HepG2 (cell line): ENCODE results near the gene AJUBA. TPM values are rescaled to one million over a fixed set of nuclear protein-coding genes. Genes with fewer than 3 reads are reported as not detected.
A peak's percentile ranks its signal among the peaks of the same experiment; 100 is the strongest.

Source experiments
- AGO1 ChIP-seq: fragments of 200-400 bp; formaldehyde crosslinking; IDR thresholded peaks from 2 replicates; pipeline ENCODE4 v1.6.1; 2017; ENCODE audit warnings: mild to moderate bottlenecking, low read depth, low read length, moderate library complexity; ENCODE audit not compliant: poor library complexity, severe bottlenecking
- ATM ChIP-seq: fragments of 450-650 bp; IDR thresholded peaks from 2 replicates; pipeline ENCODE4 v1.7.1; 2017; ENCODE audit warnings: mild to moderate bottlenecking, borderline replicate concordance
- CCDC6 ChIP-seq: sonication (generic); formaldehyde crosslinking; IDR thresholded peaks from 2 replicates; pipeline ENCODE4 v1.8.1; 2022; ENCODE audit warnings: mild to moderate bottlenecking, missing genetic modification reagents, moderate library complexity
- MAFK ChIP-seq, 2 experiments: IDR thresholded peaks in 1 of 2; conservative IDR thresholded peaks in 1 of 2; 2 replicates each; pipeline ENCODE4 v1.6.1; 2011; ENCODE audit warnings: improper control_type of control experiment in 2 of 2, low read length in 2 of 2
- NFATC3 ChIP-seq: sonication (generic); formaldehyde crosslinking; IDR thresholded peaks from 2 replicates; pipeline ENCODE4 v1.5.1; 2020; ENCODE audit warnings: mild to moderate bottlenecking, missing genetic modification reagents
- SKI ChIP-seq: fragments of 450-650 bp; IDR thresholded peaks from one replicate; pipeline ENCODE4 v1.6.1; 2018; ENCODE audit warnings: mild to moderate bottlenecking; ENCODE audit not compliant: partially characterized antibody
- ZNF441 ChIP-seq: sonication (generic); formaldehyde crosslinking; IDR thresholded peaks from 2 replicates; pipeline ENCODE4 v1.7.0; 2021; ENCODE audit warnings: missing genetic modification reagents, borderline replicate concordance
- ZNF629 ChIP-seq: sonication (generic); formaldehyde crosslinking; conservative IDR thresholded peaks from 2 replicates; pipeline ENCODE4 v1.5.0; 2020; ENCODE audit warnings: missing genetic modification reagents
- ZNF781 ChIP-seq: sonication (generic); formaldehyde crosslinking; IDR thresholded peaks from 2 replicates; pipeline ENCODE4 v1.5.1; 2020; ENCODE audit warnings: borderline replicate concordance, mild to moderate bottlenecking, missing genetic modification reagents; ENCODE audit errors: not compliant biosample characterization
- ZNF790 ChIP-seq: sonication (generic); formaldehyde crosslinking; IDR thresholded peaks from 2 replicates; pipeline ENCODE4 v1.8.0; 2022; ENCODE audit warnings: missing genetic modification reagents, mild to moderate bottlenecking, borderline replicate concordance
- ZSCAN25 ChIP-seq: sonication (generic); formaldehyde crosslinking; IDR thresholded peaks from 2 replicates; pipeline ENCODE4 v1.8.0; 2022; ENCODE audit warnings: mild to moderate bottlenecking, missing genetic modification reagents
- polyA plus RNA-seq, 8 experiments: library from polyadenylated mRNA; depleted of rRNA in 3 of 8; stranded (reverse) in 7 of 8; unstranded in 1 of 8; fragments of >200 nt; fragmentation: Illumina TruSeq in 4 of 8; extraction: Trizol in 4 of 8; gene quantifications; 2 replicates each; pipeline versions ENCODE4 v1.2.1 to v1.2.3, GENCODE V29; 2011 to 2016; ENCODE audit warnings: low read depth in 4 of 8, missing spikeins in 1 of 8, mixed read lengths in 1 of 8; ENCODE audit not compliant: insufficient read depth in 1 of 8
- total RNA-seq, 5 experiments: library from RNA; depleted of rRNA; stranded (reverse); fragments of >200 nt; fragmentation: Illumina TruSeq; extraction: Trizol; gene quantifications; 2 replicates each; pipeline ENCODE4 v1.2.3, GENCODE V29; 2016; ENCODE audit warnings: low read depth in 1 of 5
- TF ChIP-seq, protein P1 (sequence below), 2 experiments: sonication (generic) in 1 of 2; formaldehyde crosslinking in 1 of 2; IDR thresholded peaks; 2 replicates each; pipeline versions ENCODE4 v1.5.1 to v1.6.1; 2011 to 2020; ENCODE audit warnings: borderline replicate concordance in 1 of 2, low read depth in 1 of 2, low read length in 1 of 2, mild to moderate bottlenecking in 1 of 2, missing genetic modification reagents in 1 of 2, moderate library complexity in 1 of 2
- TF ChIP-seq, protein P2 (sequence below): sonication (generic); formaldehyde crosslinking; IDR thresholded peaks from 2 replicates; pipeline ENCODE4 v1.8.0; 2022; ENCODE audit warnings: missing genetic modification reagents, mild to moderate bottlenecking, borderline replicate concordance
- TF ChIP-seq, protein P3 (sequence below): sonication (generic); formaldehyde crosslinking; IDR thresholded peaks from 2 replicates; pipeline ENCODE4 v1.9.0; 2022; ENCODE audit warnings: low read depth, missing genetic modification reagents
- TF ChIP-seq, protein P4 (sequence below): sonication (generic); formaldehyde crosslinking; IDR thresholded peaks from 2 replicates; pipeline ENCODE4 v1.5.0; 2020; ENCODE audit warnings: missing genetic modification reagents, mild to moderate bottlenecking, borderline replicate concordance
- TF ChIP-seq, protein P5 (sequence below): sonication (generic); formaldehyde crosslinking; IDR thresholded peaks from 2 replicates; pipeline ENCODE4 v1.9.0; 2021; ENCODE audit warnings: missing genetic modification reagents, borderline replicate concordance
- TF ChIP-seq, protein P6 (sequence below): sonication (generic); formaldehyde crosslinking; IDR thresholded peaks from 2 replicates; pipeline ENCODE4 v1.5.1; 2020; ENCODE audit warnings: missing genetic modification reagents, mild to moderate bottlenecking, borderline replicate concordance
- TF ChIP-seq, protein P7 (sequence below): sonication (generic); IDR thresholded peaks from 2 replicates; pipeline ENCODE4 v1.6.1; 2016; ENCODE audit warnings: low read depth, borderline replicate concordance

The AJUBA gene
- total and polyA plus RNA-seq, 2 of the 13 experiments (the other 11 are each of a cell fraction or from before 2014, with no cell fraction given) = 157 to 241 TPM

DNA sequence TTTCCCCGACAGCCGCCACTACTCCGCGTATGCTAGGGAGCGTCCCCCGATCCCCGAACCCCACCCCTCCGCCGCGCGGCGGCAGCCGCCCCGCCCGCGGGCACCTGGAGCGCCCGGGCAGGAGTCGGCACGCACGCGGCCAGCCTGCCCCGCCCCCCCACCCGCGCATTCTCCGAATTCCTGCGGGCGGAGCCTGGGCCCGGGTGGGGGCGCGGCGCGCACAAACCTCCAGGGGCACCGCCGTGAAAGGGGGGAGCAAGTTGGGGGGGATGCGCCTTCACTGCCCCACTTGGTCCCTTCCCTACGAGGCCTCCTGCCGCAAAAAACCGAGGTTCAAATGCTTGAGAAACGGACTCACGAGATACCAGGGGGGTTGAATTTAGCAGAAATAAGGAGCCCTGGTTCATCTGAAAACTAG is 1.7 kb downstream of the AJUBA start (continued):
- TF ChIP-seq, protein P1, sequence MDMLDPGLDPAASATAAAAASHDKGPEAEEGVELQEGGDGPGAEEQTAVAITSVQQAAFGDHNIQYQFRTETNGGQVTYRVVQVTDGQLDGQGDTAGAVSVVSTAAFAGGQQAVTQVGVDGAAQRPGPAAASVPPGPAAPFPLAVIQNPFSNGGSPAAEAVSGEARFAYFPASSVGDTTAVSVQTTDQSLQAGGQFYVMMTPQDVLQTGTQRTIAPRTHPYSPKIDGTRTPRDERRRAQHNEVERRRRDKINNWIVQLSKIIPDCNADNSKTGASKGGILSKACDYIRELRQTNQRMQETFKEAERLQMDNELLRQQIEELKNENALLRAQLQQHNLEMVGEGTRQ (IDR thresholded peaks at IDR 0.05; ENCODE audit: low read depth, low read length) = 0 out of 2 replicates have a peak, but pooled peaks have one; percentile 2
- TF ChIP-seq, protein P1 (CRISPR knock-in tag; IDR thresholded peaks at IDR 0.05; ENCODE audit: borderline replicate concordance) = no peak
- TF ChIP-seq CCDC6 (CRISPR knock-in tag) = no peak
- no peak for TF ChIP-seq ZNF790 (CRISPR knock-in tag)
- peak; percentile 11; the same call in 1 of the 2 replicates for TF ChIP-seq ZSCAN25 (CRISPR knock-in tag)
- TF ChIP-seq, protein P2, sequence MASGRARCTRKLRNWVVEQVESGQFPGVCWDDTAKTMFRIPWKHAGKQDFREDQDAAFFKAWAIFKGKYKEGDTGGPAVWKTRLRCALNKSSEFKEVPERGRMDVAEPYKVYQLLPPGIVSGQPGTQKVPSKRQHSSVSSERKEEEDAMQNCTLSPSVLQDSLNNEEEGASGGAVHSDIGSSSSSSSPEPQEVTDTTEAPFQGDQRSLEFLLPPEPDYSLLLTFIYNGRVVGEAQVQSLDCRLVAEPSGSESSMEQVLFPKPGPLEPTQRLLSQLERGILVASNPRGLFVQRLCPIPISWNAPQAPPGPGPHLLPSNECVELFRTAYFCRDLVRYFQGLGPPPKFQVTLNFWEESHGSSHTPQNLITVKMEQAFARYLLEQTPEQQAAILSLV = 0 out of 2 replicates have a peak, but pooled peaks have one; percentile 89
- TF ChIP-seq, protein P3, sequence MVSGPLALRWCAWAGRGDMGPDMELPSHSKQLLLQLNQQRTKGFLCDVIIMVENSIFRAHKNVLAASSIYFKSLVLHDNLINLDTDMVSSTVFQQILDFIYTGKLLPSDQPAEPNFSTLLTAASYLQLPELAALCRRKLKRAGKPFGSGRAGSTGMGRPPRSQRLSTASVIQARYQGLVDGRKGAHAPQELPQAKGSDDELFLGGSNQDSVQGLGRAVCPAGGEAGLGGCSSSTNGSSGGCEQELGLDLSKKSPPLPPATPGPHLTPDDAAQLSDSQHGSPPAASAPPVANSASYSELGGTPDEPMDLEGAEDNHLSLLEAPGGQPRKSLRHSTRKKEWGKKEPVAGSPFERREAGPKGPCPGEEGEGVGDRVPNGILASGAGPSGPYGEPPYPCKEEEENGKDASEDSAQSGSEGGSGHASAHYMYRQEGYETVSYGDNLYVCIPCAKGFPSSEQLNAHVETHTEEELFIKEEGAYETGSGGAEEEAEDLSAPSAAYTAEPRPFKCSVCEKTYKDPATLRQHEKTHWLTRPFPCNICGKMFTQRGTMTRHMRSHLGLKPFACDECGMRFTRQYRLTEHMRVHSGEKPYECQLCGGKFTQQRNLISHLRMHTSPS (CRISPR knock-in tag) = no peak; the same call in 1 of the 2 replicates
- TF ChIP-seq ATM = no peak
- peak; percentile 31 for TF ChIP-seq SKI
- TF ChIP-seq, protein P4, sequence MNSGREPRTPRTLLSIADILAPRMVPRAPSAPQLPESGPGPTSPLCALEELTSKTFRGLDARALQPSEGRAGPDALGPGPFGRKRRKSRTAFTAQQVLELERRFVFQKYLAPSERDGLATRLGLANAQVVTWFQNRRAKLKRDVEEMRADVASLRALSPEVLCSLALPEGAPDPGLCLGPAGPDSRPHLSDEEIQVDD (CRISPR knock-in tag) = no peak; the same call in 1 of the 2 replicates
- TF ChIP-seq, protein P5, sequence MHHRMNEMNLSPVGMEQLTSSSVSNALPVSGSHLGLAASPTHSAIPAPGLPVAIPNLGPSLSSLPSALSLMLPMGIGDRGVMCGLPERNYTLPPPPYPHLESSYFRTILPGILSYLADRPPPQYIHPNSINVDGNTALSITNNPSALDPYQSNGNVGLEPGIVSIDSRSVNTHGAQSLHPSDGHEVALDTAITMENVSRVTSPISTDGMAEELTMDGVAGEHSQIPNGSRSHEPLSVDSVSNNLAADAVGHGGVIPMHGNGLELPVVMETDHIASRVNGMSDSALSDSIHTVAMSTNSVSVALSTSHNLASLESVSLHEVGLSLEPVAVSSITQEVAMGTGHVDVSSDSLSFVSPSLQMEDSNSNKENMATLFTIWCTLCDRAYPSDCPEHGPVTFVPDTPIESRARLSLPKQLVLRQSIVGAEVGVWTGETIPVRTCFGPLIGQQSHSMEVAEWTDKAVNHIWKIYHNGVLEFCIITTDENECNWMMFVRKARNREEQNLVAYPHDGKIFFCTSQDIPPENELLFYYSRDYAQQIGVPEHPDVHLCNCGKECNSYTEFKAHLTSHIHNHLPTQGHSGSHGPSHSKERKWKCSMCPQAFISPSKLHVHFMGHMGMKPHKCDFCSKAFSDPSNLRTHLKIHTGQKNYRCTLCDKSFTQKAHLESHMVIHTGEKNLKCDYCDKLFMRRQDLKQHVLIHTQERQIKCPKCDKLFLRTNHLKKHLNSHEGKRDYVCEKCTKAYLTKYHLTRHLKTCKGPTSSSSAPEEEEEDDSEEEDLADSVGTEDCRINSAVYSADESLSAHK (CRISPR knock-in tag) = no peak; the same call in 1 of the 2 replicates
- no peak for TF ChIP-seq ZNF441
- no peak for TF ChIP-seq AGO1
- no peak for TF ChIP-seq MAFK (conservative IDR thresholded peaks at IDR 0.05 in 1 of 2, IDR thresholded peaks at IDR 0.05 in 1 of 2; ENCODE audit: low read length in 2 of 2)
- TF ChIP-seq, protein P6, sequence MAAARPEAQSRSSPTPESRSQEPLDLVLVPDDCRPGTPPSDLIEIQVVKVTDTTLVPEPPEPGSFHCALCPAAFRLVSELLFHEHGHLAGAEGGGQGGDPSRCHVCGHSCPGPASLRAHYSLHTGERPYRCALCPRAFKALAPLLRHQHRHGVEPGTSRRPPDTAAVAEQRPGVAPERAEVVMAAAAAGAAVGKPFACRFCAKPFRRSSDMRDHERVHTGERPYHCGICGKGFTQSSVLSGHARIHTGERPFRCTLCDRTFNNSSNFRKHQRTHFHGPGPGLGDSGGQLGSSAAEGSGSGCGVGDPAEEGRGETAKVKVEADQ (CRISPR knock-in tag) = no peak; the same call in 1 of the 2 replicates
- TF ChIP-seq NFATC3 (CRISPR knock-in tag) = no peak
- TF ChIP-seq, protein P7, sequence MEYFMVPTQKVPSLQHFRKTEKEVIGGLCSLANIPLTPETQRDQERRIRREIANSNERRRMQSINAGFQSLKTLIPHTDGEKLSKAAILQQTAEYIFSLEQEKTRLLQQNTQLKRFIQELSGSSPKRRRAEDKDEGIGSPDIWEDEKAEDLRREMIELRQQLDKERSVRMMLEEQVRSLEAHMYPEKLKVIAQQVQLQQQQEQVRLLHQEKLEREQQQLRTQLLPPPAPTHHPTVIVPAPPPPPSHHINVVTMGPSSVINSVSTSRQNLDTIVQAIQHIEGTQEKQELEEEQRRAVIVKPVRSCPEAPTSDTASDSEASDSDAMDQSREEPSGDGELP = peak; percentile 57; the same call in 1 of the 2 replicates
- no peak for TF ChIP-seq ZNF629 (CRISPR knock-in tag)
- TF ChIP-seq ZNF781 = no peak
